NCI-H345 treated with DMSO at 0.1 percent for 48 hours (cell line): ENCODE data around the gene TMEM250.

ENCODE experiments used
- DNase-seq: peaks from one replicate; lab custom pipeline; 2025; ENCODE audit not compliant: unreplicated experiment; lab: John Stamatoyannopoulos, UW

TMEM250 gene

GRCh38 chr9:136084063-136084944 is 34.4 kb downstream of the TMEM250 start:
- no peak for DNase-seq

GRCh38 chr9:136083558-136084062 is 35.1 kb downstream of the TMEM250 start:
- no peak for DNase-seq

- no peak for DNase-seq
Observed at GRCh38 chr9:136082496-136083361, 35.9 kb downstream of the TMEM250 start.

GRCh38 chr9:136081826-136082495 is 36.7 kb downstream of the TMEM250 start:
- DNase-seq = no peak

- peak; percentile 30 for DNase-seq
Observed at GRCh38 chr9:136081113-136081825, 37.4 kb downstream of the TMEM250 start.

GRCh38 chr9:136080716-136081112 is 38.0 kb downstream of the TMEM250 start:
- DNase-seq = no peak

- DNase-seq = no peak
Observed at GRCh38 chr9:136079916-136080246, 38.8 kb downstream of the TMEM250 start.

- peak; percentile 48 for DNase-seq
Observed at GRCh38 chr9:136079211-136079915, 39.3 kb downstream of the TMEM250 start.

GRCh38 chr9:136078498-136079011 is 40.1 kb downstream of the TMEM250 start:
- no peak for DNase-seq

GRCh38 chr9:136078024-136078423 is 40.7 kb downstream of the TMEM250 start:
- DNase-seq = no peak

- no peak for DNase-seq
Observed at GRCh38 chr9:136077491-136077890, 41.2 kb downstream of the TMEM250 start.

GRCh38 chr9:136075881-136076678 is 42.6 kb downstream of the TMEM250 start:
- DNase-seq = no peak

- DNase-seq = no peak
Observed at GRCh38 chr9:136075134-136075841, 43.4 kb downstream of the TMEM250 start.

- DNase-seq = no peak
Observed at GRCh38 chr9:136074706-136075105, 44.0 kb downstream of the TMEM250 start.
